GM10266 (cell line): ENCODE measurements around the gene ACTA1.
"Not testable (repeated sequence)": the region's sequence is repeated elsewhere in the genome, so short reads cannot be mapped to it uniquely, and the experiment has no call there.

ENCODE experiments used
- DNase-seq: peaks from one replicate; pipeline ENCODE4 v3.0.0; 2012; ENCODE audit errors: extremely low spot score
- TF ChIP-seq, protein P1 (sequence below): IDR thresholded peaks from 2 replicates; pipeline ENCODE4 v1.5.1; 2012; ENCODE audit warnings: mild to moderate bottlenecking, low read depth; ENCODE audit not compliant: control insufficient read depth, insufficient read depth; ENCODE audit errors: missing control alignments

The ACTA1 gene

DNA sequence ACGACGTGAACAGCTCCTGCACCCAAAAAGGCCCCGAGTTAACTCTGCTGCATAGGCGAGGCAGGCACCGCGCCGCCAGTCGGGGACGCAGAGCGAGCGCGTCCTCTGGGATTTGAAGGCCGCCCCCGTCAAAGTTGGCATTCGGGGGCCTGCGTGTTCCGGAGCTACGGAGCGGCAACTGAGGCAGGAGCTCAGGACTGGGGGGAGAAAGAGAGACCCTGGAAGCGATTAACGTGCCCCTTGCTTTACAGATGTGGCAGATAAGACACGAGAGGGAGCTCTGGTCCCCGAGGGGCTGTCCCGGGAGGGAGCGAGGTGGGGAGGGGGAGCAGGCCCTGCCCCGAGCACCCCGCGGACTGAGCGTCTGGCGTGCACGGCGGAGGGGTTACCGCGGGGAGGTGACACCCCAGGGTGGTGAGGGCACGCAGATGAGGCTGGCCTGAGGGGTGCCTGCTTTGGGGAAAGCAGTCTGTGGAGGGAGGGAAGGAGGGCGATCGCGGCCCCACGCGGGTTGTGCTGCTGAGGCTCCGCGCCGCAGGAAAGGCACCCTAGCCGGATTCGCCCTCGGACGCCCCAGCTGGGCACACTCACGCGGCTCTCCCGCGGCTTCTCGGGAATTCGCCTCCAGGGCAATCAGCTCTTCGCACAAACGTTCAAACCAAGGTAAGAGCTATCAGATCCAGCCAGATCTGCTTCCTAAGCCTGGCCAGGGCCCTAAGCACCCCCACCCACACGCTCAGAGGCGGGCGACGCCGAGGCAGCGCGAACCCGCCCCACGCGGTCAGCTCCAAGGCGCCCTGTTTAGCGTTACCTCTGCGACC is 26.5 kb downstream of the ACTA1 start:
- TF ChIP-seq, protein P1, sequence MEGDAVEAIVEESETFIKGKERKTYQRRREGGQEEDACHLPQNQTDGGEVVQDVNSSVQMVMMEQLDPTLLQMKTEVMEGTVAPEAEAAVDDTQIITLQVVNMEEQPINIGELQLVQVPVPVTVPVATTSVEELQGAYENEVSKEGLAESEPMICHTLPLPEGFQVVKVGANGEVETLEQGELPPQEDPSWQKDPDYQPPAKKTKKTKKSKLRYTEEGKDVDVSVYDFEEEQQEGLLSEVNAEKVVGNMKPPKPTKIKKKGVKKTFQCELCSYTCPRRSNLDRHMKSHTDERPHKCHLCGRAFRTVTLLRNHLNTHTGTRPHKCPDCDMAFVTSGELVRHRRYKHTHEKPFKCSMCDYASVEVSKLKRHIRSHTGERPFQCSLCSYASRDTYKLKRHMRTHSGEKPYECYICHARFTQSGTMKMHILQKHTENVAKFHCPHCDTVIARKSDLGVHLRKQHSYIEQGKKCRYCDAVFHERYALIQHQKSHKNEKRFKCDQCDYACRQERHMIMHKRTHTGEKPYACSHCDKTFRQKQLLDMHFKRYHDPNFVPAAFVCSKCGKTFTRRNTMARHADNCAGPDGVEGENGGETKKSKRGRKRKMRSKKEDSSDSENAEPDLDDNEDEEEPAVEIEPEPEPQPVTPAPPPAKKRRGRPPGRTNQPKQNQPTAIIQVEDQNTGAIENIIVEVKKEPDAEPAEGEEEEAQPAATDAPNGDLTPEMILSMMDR, result no peak
- no peak for DNase-seq

DNA sequence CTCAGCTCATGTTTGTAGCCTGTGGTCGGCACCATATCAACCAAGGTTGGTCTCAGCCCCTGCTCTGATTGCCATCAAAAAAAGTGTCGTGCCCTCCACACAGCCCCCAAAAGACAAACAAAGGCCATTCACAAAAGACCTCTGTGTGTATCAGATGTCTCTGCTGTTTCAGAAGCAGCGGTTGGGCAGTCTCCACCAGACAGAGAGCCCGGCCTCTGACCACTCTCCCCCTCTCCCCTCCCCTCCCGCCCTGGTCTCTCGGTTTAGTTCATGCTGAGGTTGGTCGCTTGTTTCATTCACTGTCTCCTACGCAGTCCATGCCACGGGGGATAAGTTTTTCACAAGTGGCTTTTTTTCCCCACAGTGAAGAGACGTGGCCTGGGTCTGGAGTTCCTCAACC is 27.1 kb downstream of the ACTA1 start:
- no peak for DNase-seq
- TF ChIP-seq, protein P1, result no peak

DNA sequence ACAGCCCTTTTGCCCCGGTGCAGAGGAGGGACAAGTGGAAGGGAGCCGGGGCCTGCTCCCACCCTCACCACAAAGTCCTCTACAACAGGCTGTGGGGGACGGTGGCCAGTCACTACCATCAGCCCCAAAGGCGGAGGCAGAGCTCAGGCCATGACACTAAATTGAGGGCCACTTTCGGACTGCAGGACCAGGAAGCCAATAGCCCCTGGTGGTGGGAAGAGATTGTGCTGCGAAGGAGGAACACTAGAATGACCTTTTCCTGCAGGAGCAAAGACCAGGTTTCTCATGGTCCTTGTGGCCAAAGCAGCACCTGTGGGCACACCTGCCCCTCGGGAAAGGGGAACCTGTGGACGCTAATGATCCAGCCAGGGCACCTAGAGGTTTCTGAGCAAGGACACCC is 30.3 kb downstream of the ACTA1 start:
- DNase-seq, result no peak
- TF ChIP-seq, protein P1, result no peak

DNA sequence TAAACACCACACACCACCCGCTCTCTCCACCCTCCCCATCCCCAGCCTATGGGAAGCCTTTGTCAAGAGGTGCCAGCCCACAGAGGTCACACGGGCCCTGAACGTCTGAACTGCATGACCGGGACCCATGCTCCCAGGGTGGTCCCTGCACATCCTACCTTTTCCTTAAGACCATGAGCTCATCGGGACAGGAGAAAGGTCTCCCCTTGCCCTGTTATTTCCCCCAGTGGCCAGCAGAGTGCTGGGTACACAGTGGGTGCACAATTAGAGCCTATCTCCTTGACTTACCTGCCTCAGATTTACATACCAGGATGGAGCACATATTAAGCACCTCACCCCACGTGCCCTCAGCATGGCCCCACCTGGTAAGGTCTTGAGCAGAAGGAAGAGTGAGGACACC is 30.9 kb downstream of the ACTA1 start:
- DNase-seq, result no peak
- TF ChIP-seq, protein P1, result no peak

DNA sequence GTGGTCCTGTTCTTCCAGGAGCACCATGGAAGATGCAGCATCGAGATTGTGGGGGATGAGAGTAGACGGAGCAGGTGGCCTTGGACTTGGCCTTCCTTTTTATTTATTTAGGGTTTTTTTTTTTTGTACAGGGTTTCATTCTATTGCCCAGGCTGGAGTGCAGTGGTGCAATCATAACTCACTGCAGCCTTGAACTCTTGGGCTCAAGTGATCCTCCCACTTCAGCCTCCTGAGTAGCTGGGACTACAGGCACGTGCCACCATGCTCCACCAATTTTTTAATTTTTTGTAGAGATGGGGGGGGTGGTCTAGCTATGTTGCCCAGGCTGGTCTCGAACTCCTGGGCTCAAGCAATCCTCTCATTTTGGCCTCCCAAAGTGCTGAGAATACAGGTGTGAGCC is 31.6 kb downstream of the ACTA1 start:
- not testable (repeated sequence) for DNase-seq

DNA sequence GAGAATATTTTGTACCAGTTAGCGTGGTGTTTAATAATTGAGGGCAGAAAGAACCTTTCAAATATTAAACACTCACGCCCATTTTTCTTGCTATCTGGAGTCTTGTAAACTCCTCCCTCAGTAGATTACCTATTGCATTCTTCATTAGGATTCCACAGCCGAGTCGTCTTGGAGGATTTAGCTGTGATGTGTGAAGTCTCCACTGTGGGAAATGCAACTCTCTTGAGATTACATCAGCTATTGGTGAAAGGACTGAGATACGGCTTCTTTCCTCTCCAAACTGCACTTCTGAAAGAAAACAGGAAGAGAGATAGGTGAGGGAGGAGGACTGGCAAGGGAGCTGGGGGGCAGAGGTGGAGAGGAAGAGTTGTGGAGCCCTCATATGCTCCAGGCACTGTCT is 36.1 kb downstream of the ACTA1 start:
- no peak for DNase-seq
- TF ChIP-seq, protein P1, result no peak

DNA sequence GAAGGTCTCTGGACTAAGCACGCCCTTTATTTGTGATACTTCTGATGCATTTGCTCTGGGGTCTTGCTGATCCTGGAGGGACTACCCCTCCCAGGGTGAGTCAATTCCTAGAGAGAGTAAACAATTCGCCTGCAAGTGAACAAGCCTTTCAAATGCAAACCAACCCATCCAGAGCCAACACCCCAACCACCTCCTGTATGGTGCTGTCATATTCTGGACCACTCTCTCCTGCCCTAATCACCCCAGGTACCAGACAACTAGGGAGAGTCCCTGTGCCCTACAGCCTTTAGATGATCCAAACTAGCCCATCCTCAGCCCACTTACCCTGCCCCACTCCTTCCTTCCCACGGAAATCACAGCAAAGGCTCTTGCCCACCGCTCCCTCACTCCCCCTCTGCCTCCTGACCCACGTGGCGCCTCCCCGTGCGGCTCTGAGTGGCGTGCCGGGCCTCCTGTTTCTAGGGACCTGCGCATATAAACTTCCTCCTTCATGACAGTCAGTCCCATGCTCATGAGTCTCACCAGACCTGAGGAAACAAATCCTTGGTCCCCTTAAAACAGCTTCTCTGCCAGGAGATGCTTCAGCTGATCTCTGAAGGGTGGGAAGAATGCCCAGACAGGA is 37.2 kb downstream of the ACTA1 start:
- DNase-seq, result no peak
- TF ChIP-seq, protein P1, result no peak

DNA sequence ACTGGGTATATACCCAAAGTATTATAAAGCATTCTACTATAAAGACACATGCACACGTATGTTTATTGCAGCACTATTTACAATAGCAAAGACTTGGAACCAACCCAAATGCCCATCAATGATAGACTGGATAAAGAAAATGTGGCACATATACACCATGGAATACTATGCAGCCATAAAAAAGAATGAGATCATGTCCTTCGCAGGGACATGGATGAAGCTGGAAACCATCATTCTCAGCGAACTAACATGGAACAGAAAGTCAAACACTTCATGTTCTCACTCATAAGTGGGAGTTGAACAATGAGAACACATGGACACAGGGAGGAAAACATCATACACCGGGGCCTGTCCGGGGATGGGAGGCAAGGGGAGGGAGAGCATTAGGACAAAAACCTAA is 39.4 kb downstream of the ACTA1 start:
- DNase-seq, result not testable (repeated sequence)
